Esophagus muscularis mucosa (tissue), 3 donors: ENCODE results near the gene ADK.
"Not testable (repeated sequence)": the region's sequence is repeated elsewhere in the genome, so short reads cannot be mapped to it uniquely, and the experiment has no call there.

Source experiments
- POLR2A ChIP-seq: fragments of 450-650 bp; IDR thresholded peaks from one replicate; pipeline ENCODE4 v1.6.1; 2017; ENCODE audit warnings: antibody characterized with exemption, moderate library complexity, mild to moderate bottlenecking, low read depth
- POLR2AphosphoS5 ChIP-seq, 2 donors: sonication (generic); formaldehyde crosslinking; IDR thresholded peaks; one replicate each; pipeline ENCODE4 v1.6.1; 2017; ENCODE audit warnings: antibody characterized with exemption in 2 of 2
- TF ChIP-seq, protein P1 (sequence below), 3 experiments: fragments of 200-600 bp in 2 of 3; fragments of 450-650 bp in 1 of 3; sonication (generic) in 2 of 3; IDR thresholded peaks; one replicate each; pipeline ENCODE4 v1.5.1; 2017 to 2019; ENCODE audit warnings: antibody characterized with exemption in 3 of 3, mild to moderate bottlenecking in 2 of 3, moderate library complexity in 1 of 3

GRCh38 chr10:74188617-74189016 lies 37.6 kb downstream of the ADK start:
- TF ChIP-seq, protein P1, sequence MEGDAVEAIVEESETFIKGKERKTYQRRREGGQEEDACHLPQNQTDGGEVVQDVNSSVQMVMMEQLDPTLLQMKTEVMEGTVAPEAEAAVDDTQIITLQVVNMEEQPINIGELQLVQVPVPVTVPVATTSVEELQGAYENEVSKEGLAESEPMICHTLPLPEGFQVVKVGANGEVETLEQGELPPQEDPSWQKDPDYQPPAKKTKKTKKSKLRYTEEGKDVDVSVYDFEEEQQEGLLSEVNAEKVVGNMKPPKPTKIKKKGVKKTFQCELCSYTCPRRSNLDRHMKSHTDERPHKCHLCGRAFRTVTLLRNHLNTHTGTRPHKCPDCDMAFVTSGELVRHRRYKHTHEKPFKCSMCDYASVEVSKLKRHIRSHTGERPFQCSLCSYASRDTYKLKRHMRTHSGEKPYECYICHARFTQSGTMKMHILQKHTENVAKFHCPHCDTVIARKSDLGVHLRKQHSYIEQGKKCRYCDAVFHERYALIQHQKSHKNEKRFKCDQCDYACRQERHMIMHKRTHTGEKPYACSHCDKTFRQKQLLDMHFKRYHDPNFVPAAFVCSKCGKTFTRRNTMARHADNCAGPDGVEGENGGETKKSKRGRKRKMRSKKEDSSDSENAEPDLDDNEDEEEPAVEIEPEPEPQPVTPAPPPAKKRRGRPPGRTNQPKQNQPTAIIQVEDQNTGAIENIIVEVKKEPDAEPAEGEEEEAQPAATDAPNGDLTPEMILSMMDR (IDR thresholded peaks at IDR 0.05): not testable (repeated sequence)
- TF ChIP-seq POLR2AphosphoS5 (IDR thresholded peaks at IDR 0.05); POLR2A: not testable (repeated sequence)
